Prostate gland (tissue), 2 donors: Measurements from ENCODE around the gene RCL1. TPM values are rescaled to one million over a fixed set of nuclear protein-coding genes. Genes with fewer than 3 reads are reported as not detected.

ENCODE experiments used
- DNase-seq: peaks from one replicate; pipeline ENCODE4 v3.0.0-alpha.2; 2019; ENCODE audit warnings: low spot score
- H3K27ac ChIP-seq, 2 donors: fragments of 200-600 bp; sonication (generic); 2 replicates each; pipeline ENCODE4 v1.5.1; 2017 to 2019
- H3K27me3 ChIP-seq: fragments of 200-600 bp; sonication (generic); replicated peaks from 2 replicates; pipeline ENCODE4 v1.5.1; 2019; ENCODE audit not compliant: insufficient read depth
- H3K36me3 ChIP-seq, 2 donors: fragments of 200-600 bp; sonication (generic); 1 replicate in 1 of 2; 2 replicates in 1 of 2; pipeline versions ENCODE4 v1.5.1 to v1.8.1; 2017 to 2019
- H3K4me1 ChIP-seq: fragments of 200-600 bp; sonication (generic); replicated peaks from 2 replicates; pipeline ENCODE4 v1.5.1; 2019
- H3K4me3 ChIP-seq, 2 donors: fragments of 200-600 bp; sonication (generic); 2 replicates each; pipeline ENCODE4 v1.5.1; 2017 to 2019
- H3K9me3 ChIP-seq: fragments of 200-600 bp; sonication (generic); 2 replicates; pipeline ENCODE4 v1.5.1; 2017
- CTCF ChIP-seq, 4 experiments: fragments of 200-600 bp in 2 of 4; fragments of 450-650 bp in 2 of 4; sonication (generic) in 2 of 4; IDR thresholded peaks; 1 replicate in 3 of 4; 2 replicates in 1 of 4; pipeline ENCODE4 v1.5.1; 2016 to 2019; ENCODE audit warnings: antibody characterized with exemption in 4 of 4, mild to moderate bottlenecking in 2 of 4, moderate library complexity in 2 of 4
- POLR2A ChIP-seq: fragments of 450-650 bp; IDR thresholded peaks from one replicate; pipeline ENCODE4 v1.6.1; 2016; ENCODE audit warnings: antibody characterized with exemption, mild to moderate bottlenecking
- POLR2AphosphoS5 ChIP-seq: sonication (generic); formaldehyde crosslinking; IDR thresholded peaks from one replicate; pipeline ENCODE4 v1.6.1; 2017; ENCODE audit warnings: antibody characterized with exemption
- WGBS: methylation state at CpG from one replicate; pipeline ENCODE4 v1.1.5; 2018; 5-methylcytosine and 5-hydroxymethylcytosine counted together
- intact Hi-C: fragments of 100-400 bp; cut with DNase I; formaldehyde crosslinking; loops from one replicate; pipeline ENCODE4 v1.14.2; 2022
- total RNA-seq, 2 donors: library from RNA; depleted of rRNA; stranded (reverse); fragments of >200 nt; gene quantifications; one replicate each; pipeline ENCODE4 v1.1.0, GENCODE V29; 2016

Gene RCL1
- total RNA-seq, 2 donors from 2014 or later, result 18.9 to 29.3 TPM

GRCh38 chr9:4875559-4875958, 82.8 kb downstream of the RCL1 start:
- intact Hi-C loops, result no loop called here

GRCh38 chr9:4879115-4879558, 86.4 kb downstream of the RCL1 start:
- Histone ChIP-seq H3K27ac (no peak overlapping the region), H3K36me3 (no peaks in the 10 kb centered on the region), H3K27me3 (no peaks in the 10 kb centered on the region), H3K4me1 (peaks cover 6% of the 10 kb centered on the region), H3K9me3 (no peaks in the 10 kb centered on the region), H3K4me3 (no peak overlapping the region)
- intact Hi-C loops, result no loop called here
- peak; percentile 31 for DNase-seq
- WGBS, result 75% methylated on average over 3 of the region's 3 CpGs
- TF ChIP-seq POLR2A, result no peak
- TF ChIP-seq POLR2AphosphoS5, result peak; percentile 63

More at GRCh38 chr9:4875559-4875958, 82.8 kb downstream of the RCL1 start:
- H3K9me3 ChIP-seq, result no peaks in the 10 kb centered on the region
- peaks cover 6% of the 10 kb centered on the region for H3K4me1 ChIP-seq
- TF ChIP-seq POLR2A, result no peak
- TF ChIP-seq POLR2AphosphoS5, result no peak
- no peak for TF ChIP-seq CTCF (IDR thresholded peaks at IDR 0.05)
- DNase-seq, result no peak
- no peaks in the 10 kb centered on the region for H3K27me3 ChIP-seq
- H3K36me3 ChIP-seq, result no peaks in the 10 kb centered on the region
- 96% methylated on average over 4 of the region's 4 CpGs for WGBS
- H3K27ac ChIP-seq, result no peak overlapping the region
- no peak overlapping the region for H3K4me3 ChIP-seq

- H3K27ac ChIP-seq, result no peak overlapping the region
- no peak for DNase-seq
- 91% methylated on average over 3 of the region's 3 CpGs for WGBS
- H3K27me3 ChIP-seq, result no peaks in the 10 kb centered on the region
- H3K4me1 ChIP-seq, result peaks cover 6% of the 10 kb centered on the region
- intact Hi-C loops, result no loop called here
- no peaks in the 10 kb centered on the region for H3K9me3 ChIP-seq
- TF ChIP-seq POLR2AphosphoS5 (no peak), POLR2A (no peak), CTCF (IDR thresholded peaks at IDR 0.05) (no peak)
- no peaks in the 10 kb centered on the region for H3K36me3 ChIP-seq
- no peak overlapping the region for H3K4me3 ChIP-seq
Observed at GRCh38 chr9:4883326-4883873, 90.7 kb downstream of the RCL1 start.

GRCh38 chr9:4886698-4887097, 94.0 kb downstream of the RCL1 start:
- DNase-seq, result no peak
- no peaks in the 10 kb centered on the region for H3K36me3 ChIP-seq
- no peaks in the 10 kb centered on the region for H3K9me3 ChIP-seq
- H3K4me3 ChIP-seq, result no peak overlapping the region
- H3K4me1 ChIP-seq, result no peaks in the 10 kb centered on the region
- H3K27ac ChIP-seq, result no peak overlapping the region
- WGBS, result 61% methylated on average over 6 of the region's 6 CpGs
- intact Hi-C loops, result no loop called here
- TF ChIP-seq CTCF (IDR thresholded peaks at IDR 0.05), result no peak
- no peak for TF ChIP-seq POLR2A
- H3K27me3 ChIP-seq, result no peaks in the 10 kb centered on the region

GRCh38 chr9:4887556-4887955, 94.8 kb downstream of the RCL1 start:
- peak; percentile 46 for DNase-seq
- H3K9me3 ChIP-seq, result no peaks in the 10 kb centered on the region
- no peak overlapping the region for H3K4me3 ChIP-seq
- 26% methylated on average over 4 of the region's 4 CpGs for WGBS
- no peaks in the 10 kb centered on the region for H3K27me3 ChIP-seq
- no peaks in the 10 kb centered on the region for H3K4me1 ChIP-seq
- TF ChIP-seq POLR2AphosphoS5 (peak; percentile 50), POLR2A (no peak), CTCF (IDR thresholded peaks at IDR 0.05) (no peak)
- H3K36me3 ChIP-seq, result no peaks in the 10 kb centered on the region
- intact Hi-C loops, result no loop called here
- no peak overlapping the region for H3K27ac ChIP-seq
